ENCODE measurements around the gene ANO1. TPM values are rescaled to one million over a fixed set of nuclear protein-coding genes. Genes with fewer than 3 reads are reported as not detected.
"Not testable (repeated sequence)": the region's sequence is repeated elsewhere in the genome, so short reads cannot be mapped to it uniquely, and the experiment has no call there.

Gene ANO1
- polyA plus RNA-seq, 3 donors, result 3.9 to 7.8 (median 5.7) TPM

- WGBS, 3 donors, result 81 to 91% (median 91%) methylated on average over 26 to 28 of the region's 28 CpGs
- no peak overlapping the region for H3K27ac ChIP-seq (ENCODE audit: low read depth, low read length)
Observed at GRCh38 chr11:70185348-70186055, 107.4 kb downstream of the ANO1 start.

DNA sequence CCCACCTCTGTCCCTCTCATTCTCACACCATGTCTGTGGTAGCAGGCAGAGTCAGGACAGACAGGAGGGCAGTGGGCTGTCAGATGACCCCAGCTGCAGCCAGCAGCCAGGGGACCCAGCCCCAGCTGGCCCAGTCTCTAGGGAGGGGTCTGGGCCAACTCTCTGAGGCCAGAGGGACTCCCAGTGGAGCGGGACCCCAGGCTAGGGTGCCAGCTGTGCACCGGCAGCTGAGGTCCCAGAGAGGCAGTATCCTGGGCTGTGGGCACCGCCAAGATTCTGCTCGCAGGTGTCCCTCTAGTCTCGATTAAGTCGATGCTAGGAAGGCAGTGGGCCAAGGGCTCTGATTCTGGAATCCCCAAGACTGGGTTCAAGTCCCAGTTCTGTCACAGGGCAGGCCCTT is 108.3 kb downstream of the ANO1 start:
- no peak overlapping the region for H3K27ac ChIP-seq (ENCODE audit: low read depth, low read length)
- 90 to 93% (median 90%) methylated on average over 6 of the region's 6 CpGs for WGBS, 3 donors

DNA sequence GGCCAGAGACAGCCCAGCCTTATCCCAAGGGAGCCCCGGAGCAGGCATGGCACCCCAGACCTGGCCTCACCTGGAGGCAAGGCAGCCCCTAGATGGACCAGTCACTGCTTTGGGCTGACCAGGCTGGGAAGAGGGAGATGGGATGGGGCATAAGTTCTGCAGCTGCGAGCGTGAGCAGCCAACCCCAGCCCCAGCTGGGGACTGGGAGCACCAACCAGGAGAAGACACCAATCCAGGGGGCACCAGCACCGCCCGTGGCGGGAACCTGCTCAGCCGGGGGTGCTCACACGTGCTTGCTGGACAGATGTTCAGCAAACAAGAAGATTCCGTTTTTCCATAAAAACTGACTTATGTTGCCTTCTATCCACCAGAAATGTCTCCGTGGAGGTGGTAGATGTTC is 108.8 kb downstream of the ANO1 start:
- 80 to 90% (median 89%) methylated on average over 10 of the region's 10 CpGs for WGBS, 3 donors
- H3K27ac ChIP-seq (ENCODE audit: low read depth, low read length), result no peak overlapping the region

DNA sequence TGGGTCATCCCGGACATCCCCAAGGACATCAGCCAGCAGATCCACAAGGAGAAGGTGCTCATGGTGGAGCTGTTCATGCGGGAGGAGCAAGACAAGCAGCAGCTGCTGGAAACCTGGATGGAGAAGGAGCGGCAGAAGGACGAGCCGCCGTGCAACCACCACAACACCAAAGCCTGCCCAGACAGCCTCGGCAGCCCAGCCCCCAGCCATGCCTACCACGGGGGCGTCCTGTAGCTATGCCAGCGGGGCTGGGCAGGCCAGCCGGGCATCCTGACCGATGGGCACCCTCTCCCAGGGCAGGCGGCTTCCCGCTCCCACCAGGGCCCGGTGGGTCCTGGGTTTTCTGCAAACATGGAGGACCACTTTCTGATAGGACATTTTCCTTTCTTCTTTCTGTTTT is 109.7 kb downstream of the ANO1 start:
- H3K27ac ChIP-seq (ENCODE audit: low read depth, low read length), result no peak overlapping the region
- 67 to 89% (median 87%) methylated on average over 15 of the region's 15 CpGs for WGBS, 3 donors

DNA sequence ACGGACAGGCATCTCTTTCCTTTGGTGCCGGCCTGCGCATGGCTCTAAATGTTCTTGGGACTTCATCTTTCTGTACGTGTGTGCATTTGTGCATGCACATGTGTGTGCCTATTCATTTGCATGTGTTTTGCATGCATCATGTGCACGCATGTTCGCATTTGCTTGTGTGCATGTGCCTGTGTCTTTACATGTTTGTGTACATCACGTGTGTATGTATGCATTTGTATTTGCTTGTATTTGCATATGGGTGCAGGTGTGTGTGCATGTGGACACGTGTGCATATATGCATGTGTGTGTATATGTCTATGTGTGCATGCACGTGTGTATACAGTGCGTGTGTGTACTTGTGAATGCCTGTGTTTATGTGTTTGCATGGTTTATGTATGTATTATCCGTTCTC is 111.5 kb downstream of the ANO1 start:
- 76 to 87% (median 86%) methylated on average over 11 of the region's 11 CpGs for WGBS, 3 donors

DNA sequence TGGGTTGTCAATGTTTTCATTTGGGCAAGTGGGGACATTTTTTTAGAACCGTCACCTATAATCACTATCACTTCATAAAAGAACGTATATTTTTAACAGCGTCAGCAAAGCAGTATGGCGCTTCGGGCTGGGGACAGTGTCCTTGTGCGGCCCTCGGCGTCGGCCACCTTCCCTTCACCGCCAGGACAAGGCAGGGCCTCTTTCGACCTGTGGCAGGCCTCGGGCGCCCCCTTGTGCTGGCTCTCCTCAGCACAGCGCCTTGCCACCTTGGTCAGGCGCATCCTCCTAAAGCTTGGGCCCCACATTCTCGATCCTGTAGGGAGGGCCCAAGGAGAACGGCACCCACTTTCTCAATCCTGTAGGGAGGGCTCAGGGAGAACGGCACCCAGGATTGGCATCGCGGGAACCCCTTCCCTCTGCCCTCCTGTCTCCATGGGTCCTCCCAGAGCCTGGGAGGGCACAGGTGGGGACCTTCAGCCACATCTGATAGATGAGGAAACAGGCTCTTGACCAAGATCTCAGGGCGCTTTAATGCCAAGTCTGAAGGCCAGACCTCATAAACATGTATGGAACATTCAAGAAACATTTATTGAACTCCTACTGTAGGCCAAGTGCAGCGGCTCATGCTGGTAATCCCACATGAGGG is 113.5 kb downstream of the ANO1 start:
- WGBS, 3 donors, result 4 to 15% (median 14%) methylated on average over 22 of the region's 22 CpGs
- H3K27ac ChIP-seq (ENCODE audit: low read depth, low read length), result no peak overlapping the region

More for the DNA sequence above, 111.5 kb downstream of the ANO1 start:
- H3K27ac ChIP-seq (ENCODE audit: low read depth, low read length), result no peak overlapping the region

GRCh38 chr11:70192666-70193410 is 114.7 kb downstream of the ANO1 start:
- H3K27ac ChIP-seq (ENCODE audit: low read depth, low read length), result no peak overlapping the region
- WGBS, 3 donors, result 76 to 82% (median 77%) methylated on average over 15 of the region's 15 CpGs

DNA sequence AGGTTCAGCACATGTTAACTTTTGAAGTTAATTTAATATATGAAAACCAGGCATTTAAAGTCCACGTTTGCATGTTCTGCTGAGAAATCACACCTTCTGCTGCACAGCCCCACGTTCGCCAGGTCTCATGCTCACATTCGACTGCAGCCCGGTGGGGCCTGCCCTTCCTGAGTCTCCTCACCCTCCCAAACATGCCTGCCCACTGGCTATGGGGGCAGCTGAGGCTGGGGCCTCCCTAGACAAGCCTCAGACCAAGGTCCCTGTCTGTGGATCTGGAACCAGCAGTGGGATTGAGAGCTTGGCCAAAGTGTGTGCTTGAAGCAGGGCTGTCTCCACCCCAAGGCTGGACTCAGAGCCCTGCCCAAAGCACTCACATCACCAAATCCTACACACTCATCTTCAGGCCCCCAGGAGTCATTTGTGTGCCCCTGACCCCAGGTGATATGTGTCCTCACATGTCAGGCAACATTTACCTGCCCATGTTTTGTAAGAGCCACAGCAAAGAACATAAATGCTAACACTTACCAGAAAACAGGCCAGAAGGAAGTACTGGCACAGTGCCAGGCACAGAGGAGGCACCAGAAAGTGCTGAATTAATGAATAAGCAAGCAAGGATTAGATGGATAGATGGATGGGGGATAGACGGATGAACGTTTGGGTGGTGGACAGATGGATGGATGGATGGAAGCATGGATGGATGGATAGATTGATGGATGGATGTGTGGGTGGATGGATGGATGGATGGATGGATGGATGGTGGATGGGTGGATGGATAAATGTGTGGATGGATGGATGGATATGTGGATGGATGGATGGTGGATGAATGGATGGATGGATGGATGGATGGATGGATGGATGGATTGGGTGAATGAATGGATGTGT is 115.5 kb downstream of the ANO1 start:
- no peak overlapping the region for H3K27ac ChIP-seq (ENCODE audit: low read depth, low read length)
- WGBS, 3 donors, result 70 to 86% (median 86%) methylated on average over 7 of the region's 7 CpGs

GRCh38 chr11:70194792-70195791 is 117.0 kb downstream of the ANO1 start:
- H3K27ac ChIP-seq (ENCODE audit: low read depth, low read length), result no peak overlapping the region
- WGBS, 3 donors, result 54 to 93% (median 73%) methylated on average over 3 of the region's 3 CpGs

GRCh38 chr11:70200212-70200844 is 122.2 kb downstream of the ANO1 start:
- no peak overlapping the region for H3K27ac ChIP-seq (ENCODE audit: low read depth, low read length)
- 57 to 74% (median 58%) methylated on average over 10 of the region's 10 CpGs for WGBS, 3 donors

DNA sequence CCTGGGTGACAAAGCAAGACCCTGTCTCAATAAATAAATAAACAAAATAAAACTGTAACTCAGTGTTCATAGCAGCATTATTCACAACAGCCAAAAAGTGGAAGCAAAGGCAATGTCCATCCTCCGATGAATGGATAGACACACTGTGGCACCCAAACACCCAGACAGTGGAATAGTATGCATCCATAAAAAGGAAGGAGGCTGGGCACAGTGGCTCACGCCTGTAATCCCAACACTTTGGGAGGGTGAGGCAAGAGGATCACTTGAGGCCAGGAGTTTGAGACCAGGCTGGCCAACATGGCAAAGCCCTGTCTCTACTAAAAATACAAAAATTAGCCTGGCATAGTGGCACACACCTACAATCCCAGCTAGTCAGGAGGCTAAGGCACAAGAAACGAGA is 122.9 kb downstream of the ANO1 start:
- H3K27ac ChIP-seq (ENCODE audit: low read depth, low read length), result not testable (repeated sequence)
- 93 to 94% (median 93%) methylated on average over 3 of the region's 3 CpGs for WGBS, 3 donors

DNA sequence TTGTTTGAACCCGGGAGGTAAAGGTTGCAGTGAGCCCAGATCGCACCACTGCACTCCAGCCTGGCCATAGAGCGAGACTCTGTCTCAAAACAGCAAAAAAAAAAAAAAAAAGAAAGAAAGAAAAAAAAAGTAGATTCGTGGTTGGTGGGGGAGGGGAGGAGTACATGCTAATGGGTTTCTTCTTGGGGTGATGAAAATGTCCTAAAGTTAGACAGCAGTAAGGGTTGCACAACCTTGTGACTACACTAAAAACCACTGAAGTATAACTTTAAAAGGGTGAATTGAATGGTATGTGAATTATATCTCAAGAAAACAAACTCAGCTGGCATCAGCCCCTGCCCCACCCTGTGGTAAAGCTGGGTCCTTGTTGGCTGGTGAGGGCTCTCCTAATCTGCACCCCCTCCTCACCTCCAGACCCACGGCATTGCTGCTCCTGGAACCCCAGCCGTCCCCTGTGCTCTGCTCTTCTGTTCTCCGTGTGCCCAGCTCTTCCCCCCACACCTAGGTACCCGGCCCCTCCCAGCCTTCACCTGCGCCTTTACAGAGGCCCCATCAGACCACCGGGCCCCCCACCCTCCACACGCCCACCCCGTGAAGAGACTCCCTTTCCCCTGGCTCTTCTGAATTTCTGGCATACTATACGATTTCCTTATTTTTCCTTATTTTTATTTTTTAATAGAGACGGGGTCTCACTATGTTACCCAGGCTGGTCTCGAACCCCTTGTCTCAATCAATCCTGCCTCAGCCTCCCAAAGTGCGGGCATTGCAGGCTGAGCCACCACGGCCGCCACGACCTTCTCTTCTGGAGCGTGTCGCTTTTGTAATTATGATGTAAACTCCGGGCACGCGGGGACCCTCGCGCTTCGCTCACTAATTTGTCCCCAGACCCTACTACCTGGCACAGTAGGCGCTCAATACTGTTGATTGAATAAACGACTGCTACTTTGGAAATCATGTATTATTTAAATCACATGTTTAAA is 124.1 kb downstream of the ANO1 start:
- no peak overlapping the region for H3K27ac ChIP-seq (ENCODE audit: low read depth, low read length)
- 66 to 71% (median 67%) methylated on average over 29 of the region's 29 CpGs for WGBS, 3 donors

GRCh38 chr11:70202920-70203750 is 125.0 kb downstream of the ANO1 start, which contains the start of gene FADD:
Gene FADD, plus strand, starts transcription at chr11:70203296. Its CDS starts 164 bp downstream, at chr11:70203460.
- H3K27ac ChIP-seq (ENCODE audit: low read depth, low read length), result peak within 1 kb of the TSS; percentile 80
- WGBS, 3 donors, result 0 to 1% (median 0%) methylated on average over 73 to 91 of the region's 91 CpGs

- whole genome bisulfite sequencing, 3 donors, result 4 to 5% (median 4%) methylated on average over 28 to 30 of the region's 30 CpGs
- H3K27ac ChIP-seq (ENCODE audit: low read depth, low read length), result peak overlapping the region; percentile 80
Observed at GRCh38 chr11:70203751-70204465, 125.8 kb downstream of the ANO1 start.

Measured in adipose tissue (tissue), 3 donors.